Measurements from ENCODE around the gene MAP7D1.

- TF ChIP-seq CTCF (IDR thresholded peaks at IDR 0.05) (no peak), POLR2AphosphoS5 (IDR thresholded peaks at IDR 0.05) (no peak), POLR2A (IDR thresholded peaks at IDR 0.05) (no peak)
Observed at GRCh38 chr1:36134031-36134430, 21.9 kb upstream of the MAP7D1 start.

All from stomach (tissue), 4 donors.